ENCODE measurements around the gene SGSM2. TPM values are rescaled to one million over a fixed set of nuclear protein-coding genes. Genes with fewer than 3 reads are reported as not detected.

SGSM2 gene
- total and polyA plus RNA-seq, 4 donors: 5.5 to 17.5 (median 12.4) TPM

- no peak for DNase-seq (ENCODE audit: low spot score)
- no peak for TF ChIP-seq FOXA1 (IDR thresholded peaks at IDR 0.05)
- no peak for TF ChIP-seq RXRA (IDR thresholded peaks at IDR 0.05)
- TF ChIP-seq TAF1 (conservative IDR thresholded peaks at IDR 0.05): no peak
- no peak for TF ChIP-seq RAD21 (IDR thresholded peaks at IDR 0.05)
- TF ChIP-seq GABPA (IDR thresholded peaks at IDR 0.05 in 1 of 2, conservative IDR thresholded peaks at IDR 0.05 in 1 of 2): no peak
- H3K4me1 ChIP-seq (ENCODE audit: control insufficient read depth in 4 of 4, insufficient read depth in 4 of 4, low read length in 3 of 4): peaks cover 3 to 13% (median 8%) of the 10 kb centered on the region in 4 donors
- 96% methylated on average over 6 of the region's 6 CpGs for WGBS
- no peaks in the 10 kb centered on the region for H3K27me3 ChIP-seq (ENCODE audit: control insufficient read depth in 4 of 4, insufficient read depth in 4 of 4, low read length in 3 of 4)
- no peak overlapping the region for H3K27ac ChIP-seq (ENCODE audit: low read depth in 1 of 2, low read length in 2 of 2)
- no peaks in the 10 kb centered on the region for H3K36me3 ChIP-seq (ENCODE audit: control insufficient read depth in 4 of 4, insufficient read depth in 3 of 4, low read depth in 1 of 4, low read length in 3 of 4)
- H3K9ac ChIP-seq (ENCODE audit: low read depth in 1 of 2, low read length in 2 of 2): no peak overlapping the region
- H3K9me3 ChIP-seq (ENCODE audit: control insufficient read depth in 4 of 4, low read length in 3 of 4): no peaks in the 10 kb centered on the region
- H3K4me3 ChIP-seq (ENCODE audit: low read depth in 1 of 3, low read length in 3 of 3): no peak overlapping the region
These were observed 14.0 kb downstream of the SGSM2 start for GRCh38 chr17:2351269-2351668.

- DNase-seq (ENCODE audit: low spot score): no peak
- Histone ChIP-seq H3K27ac (ENCODE audit: low read depth in 1 of 2, low read length in 2 of 2) (no peak overlapping the region), H3K27me3 (ENCODE audit: control insufficient read depth in 4 of 4, insufficient read depth in 4 of 4, low read length in 3 of 4) (no peaks in the 10 kb centered on the region), H3K9me3 (ENCODE audit: control insufficient read depth in 4 of 4, low read length in 3 of 4) (no peaks in the 10 kb centered on the region), H3K9ac (ENCODE audit: low read depth in 1 of 2, low read length in 2 of 2) (no peak overlapping the region), H3K36me3 (ENCODE audit: control insufficient read depth in 4 of 4, insufficient read depth in 3 of 4, low read depth in 1 of 4, low read length in 3 of 4) (no peaks in the 10 kb centered on the region), H3K4me1 (ENCODE audit: control insufficient read depth in 4 of 4, insufficient read depth in 4 of 4, low read length in 3 of 4) (peaks cover 0 to 1% (median 0%) of the 10 kb centered on the region in 4 donors), H3K4me3 (ENCODE audit: low read depth in 1 of 3, low read length in 3 of 3) (no peak overlapping the region)
- WGBS: 86% methylated on average over 8 of the region's 8 CpGs
- TF ChIP-seq ZBTB33 (IDR thresholded peaks at IDR 0.05): no peak
- no peak for TF ChIP-seq CTCF (IDR thresholded peaks at IDR 0.05; ENCODE audit: low read depth, low read length, missing input control)
- no peak for TF ChIP-seq HNF4A (conservative IDR thresholded peaks at IDR 0.05)
- no peak for TF ChIP-seq SP1 (IDR thresholded peaks at IDR 0.05)
- TF ChIP-seq FOXA1 (IDR thresholded peaks at IDR 0.05): no peak
- no peak for TF ChIP-seq FOXA2 (IDR thresholded peaks at IDR 0.05)
- no peak for TF ChIP-seq HNF4G (IDR thresholded peaks at IDR 0.05)
- no peak for TF ChIP-seq ATF3 (IDR thresholded peaks at IDR 0.05)
These were observed 17.0 kb downstream of the SGSM2 start for GRCh38 chr17:2354311-2354710.

GRCh38 chr17:2357237-2357636 is 19.9 kb downstream of the SGSM2 start:
- Histone ChIP-seq H3K4me3 (ENCODE audit: low read depth in 1 of 3, low read length in 3 of 3) (no peak overlapping the region), H3K36me3 (ENCODE audit: control insufficient read depth in 4 of 4, insufficient read depth in 3 of 4, low read depth in 1 of 4, low read length in 3 of 4) (peaks cover 0 to 3% (median 1%) of the 10 kb centered on the region in 4 donors), H3K27ac (ENCODE audit: low read depth in 1 of 2, low read length in 2 of 2) (no peak overlapping the region), H3K27me3 (ENCODE audit: control insufficient read depth in 4 of 4, insufficient read depth in 4 of 4, low read length in 3 of 4) (no peaks in the 10 kb centered on the region), H3K9ac (ENCODE audit: low read depth in 1 of 2, low read length in 2 of 2) (no peak overlapping the region), H3K4me1 (ENCODE audit: control insufficient read depth in 4 of 4, insufficient read depth in 4 of 4, low read length in 3 of 4) (peaks cover 0 to 1% (median 0%) of the 10 kb centered on the region in 4 donors), H3K9me3 (ENCODE audit: control insufficient read depth in 4 of 4, low read length in 3 of 4) (no peaks in the 10 kb centered on the region)
- WGBS: 98% methylated on average over 4 of the region's 4 CpGs
- DNase-seq (ENCODE audit: low spot score): no peak
- TF ChIP-seq HNF4G (IDR thresholded peaks at IDR 0.05) (no peak), ATF3 (IDR thresholded peaks at IDR 0.05) (no peak), MAX (IDR thresholded peaks at IDR 0.05) (no peak), TAF1 (conservative IDR thresholded peaks at IDR 0.05) (no peak), JUND (IDR thresholded peaks at IDR 0.05) (no peak), REST (IDR thresholded peaks at IDR 0.05) (no peak), RAD21 (IDR thresholded peaks at IDR 0.05) (no peak), ZBTB33 (IDR thresholded peaks at IDR 0.05) (no peak), RXRA (IDR thresholded peaks at IDR 0.05) (no peak), HNF4A (conservative IDR thresholded peaks at IDR 0.05) (no peak), YY1 (IDR thresholded peaks at IDR 0.05) (no peak)

Data from liver (tissue), 9 donors.